ENCODE data around the gene KLHL35.

KLHL35 gene

GRCh38 chr11:75442161-75442885 is 9.3 kb upstream of the KLHL35 start:
- no peak for DNase-seq (ENCODE audit: low read depth in 2 of 3, low spot score in 2 of 3)

GRCh38 chr11:75441804-75442132 is 8.8 kb upstream of the KLHL35 start:
- no peak for DNase-seq (ENCODE audit: low read depth in 2 of 3, low spot score in 2 of 3)

GRCh38 chr11:75440960-75441803 is 8.2 kb upstream of the KLHL35 start:
- DNase-seq (ENCODE audit: low read depth in 2 of 3, low spot score in 2 of 3) = no peak

GRCh38 chr11:75439495-75440120 is 6.6 kb upstream of the KLHL35 start:
- no peak for DNase-seq (ENCODE audit: low read depth in 2 of 3, low spot score in 2 of 3)

- DNase-seq (ENCODE audit: low read depth in 2 of 3, low spot score in 2 of 3) = no peak
These were observed 6.0 kb upstream of the KLHL35 start for GRCh38 chr11:75439026-75439425.

- DNase-seq (ENCODE audit: low read depth in 2 of 3, low spot score in 2 of 3) = no peak
These were observed 5.1 kb upstream of the KLHL35 start for GRCh38 chr11:75437966-75438659.

GRCh38 chr11:75436806-75437205 is 3.8 kb upstream of the KLHL35 start:
- no peak for DNase-seq (ENCODE audit: low read depth in 2 of 3, low spot score in 2 of 3)

GRCh38 chr11:75435571-75435925 is 2.5 kb upstream of the KLHL35 start:
- DNase-seq (ENCODE audit: low read depth in 2 of 3, low spot score in 2 of 3) = no peak

GRCh38 chr11:75434886-75435570 is 2.0 kb upstream of the KLHL35 start:
- DNase-seq (ENCODE audit: low read depth in 2 of 3, low spot score in 2 of 3) = no peak

GRCh38 chr11:75434051-75434450 is 1.0 kb upstream of the KLHL35 start:
- DNase-seq (ENCODE audit: low read depth in 2 of 3, low spot score in 2 of 3) = no peak

- DNase-seq (ENCODE audit: low read depth in 2 of 3, low spot score in 2 of 3) = no peak
These were observed 440 bp upstream of the KLHL35 start for GRCh38 chr11:75433443-75433842.

GRCh38 chr11:75431533-75432525 is 1.2 kb downstream of the KLHL35 start:
- DNase-seq (ENCODE audit: low read depth in 2 of 3, low spot score in 2 of 3) = no peak

- no peak for DNase-seq (ENCODE audit: low read depth in 2 of 3, low spot score in 2 of 3)
These were observed 2.1 kb downstream of the KLHL35 start for GRCh38 chr11:75430714-75431532.

GRCh38 chr11:75429902-75430713 is 2.9 kb downstream of the KLHL35 start:
- DNase-seq (ENCODE audit: low read depth in 2 of 3, low spot score in 2 of 3) = peak in 1 of 3 experiments; percentile 42

GRCh38 chr11:75429641-75429901 is 3.4 kb downstream of the KLHL35 start:
- DNase-seq (ENCODE audit: low read depth in 2 of 3, low spot score in 2 of 3) = no peak

- DNase-seq (ENCODE audit: low read depth in 2 of 3, low spot score in 2 of 3) = no peak
These were observed 3.9 kb downstream of the KLHL35 start for GRCh38 chr11:75428989-75429640.

GRCh38 chr11:75428281-75428724 is 4.7 kb downstream of the KLHL35 start:
- DNase-seq (ENCODE audit: low read depth in 2 of 3, low spot score in 2 of 3) = peak in 1 of 3 experiments; percentile 42

- no peak for DNase-seq (ENCODE audit: low read depth in 2 of 3, low spot score in 2 of 3)
These were observed 5.8 kb downstream of the KLHL35 start for GRCh38 chr11:75427181-75427580.

All from activated CD8-positive, alpha-beta memory T cell treated with anti-CD3 and anti-CD28 coated beads for 48 hours (primary cell).